ENCODE results near the gene IFRD1.
"Not testable (repeated sequence)": the region's sequence is repeated elsewhere in the genome, so short reads cannot be mapped to it uniquely, and the experiment has no call there.

The IFRD1 gene

DNA sequence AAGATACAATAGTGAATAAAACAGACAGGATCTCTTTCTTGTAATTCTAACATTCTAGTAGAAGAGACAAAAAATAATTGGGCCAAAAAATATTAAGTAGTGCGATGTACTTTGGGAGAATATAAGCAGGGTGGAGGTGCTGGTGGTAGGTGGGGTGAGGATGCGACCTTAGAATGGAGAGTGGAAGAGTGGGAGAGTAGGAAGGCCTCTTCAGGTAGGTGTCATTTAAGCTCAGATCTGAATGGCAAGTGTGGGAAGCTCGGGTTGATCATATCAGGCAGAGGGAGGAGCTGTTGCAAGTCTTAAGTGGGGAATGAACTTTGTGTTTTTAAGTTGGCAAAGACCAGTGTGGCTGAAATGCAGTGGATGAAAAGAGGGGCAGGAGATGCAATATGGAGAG lies 3.8 kb upstream of the IFRD1 start:
- DNase-seq: no peak

DNA sequence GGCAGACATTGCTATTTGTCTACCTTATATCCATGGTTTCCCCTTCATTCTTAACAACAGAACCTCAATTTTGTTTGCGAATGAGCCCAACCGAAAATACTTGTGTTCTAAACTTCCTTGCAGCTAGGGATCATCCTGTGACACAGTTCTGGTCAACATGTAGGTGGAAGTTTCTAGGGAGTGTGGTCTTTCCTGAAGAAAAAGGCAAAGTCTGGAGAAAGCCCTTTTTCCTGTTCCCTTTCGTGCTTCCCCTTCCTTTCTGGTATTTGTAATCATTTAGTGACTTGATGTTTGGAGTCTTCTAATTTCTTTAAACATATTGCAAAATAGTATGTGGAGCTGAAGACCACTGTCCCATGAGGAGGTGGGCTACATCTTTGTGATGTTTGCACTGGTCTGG lies 2.9 kb upstream of the IFRD1 start:
- DNase-seq: no peak

DNA sequence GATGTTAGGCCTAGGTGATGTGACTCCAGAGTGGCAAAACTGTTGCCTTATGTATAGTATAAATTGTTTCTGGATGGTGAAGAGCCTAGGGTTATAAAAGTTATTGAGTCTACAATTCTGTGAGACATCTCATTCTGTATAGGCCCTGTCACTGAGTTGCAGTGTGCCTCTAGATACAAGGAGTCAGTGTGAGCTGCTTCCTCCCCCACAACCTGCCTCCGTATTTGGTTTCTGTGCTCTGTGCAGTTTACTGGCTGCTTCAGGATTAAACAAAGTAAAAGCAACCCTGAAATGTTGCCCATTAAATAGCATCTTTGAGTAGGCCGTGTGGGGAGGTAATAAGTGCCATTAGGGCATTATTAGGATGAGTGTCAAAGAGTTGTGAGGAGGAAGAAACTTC lies 1.9 kb upstream of the IFRD1 start:
- no peak for DNase-seq

DNA sequence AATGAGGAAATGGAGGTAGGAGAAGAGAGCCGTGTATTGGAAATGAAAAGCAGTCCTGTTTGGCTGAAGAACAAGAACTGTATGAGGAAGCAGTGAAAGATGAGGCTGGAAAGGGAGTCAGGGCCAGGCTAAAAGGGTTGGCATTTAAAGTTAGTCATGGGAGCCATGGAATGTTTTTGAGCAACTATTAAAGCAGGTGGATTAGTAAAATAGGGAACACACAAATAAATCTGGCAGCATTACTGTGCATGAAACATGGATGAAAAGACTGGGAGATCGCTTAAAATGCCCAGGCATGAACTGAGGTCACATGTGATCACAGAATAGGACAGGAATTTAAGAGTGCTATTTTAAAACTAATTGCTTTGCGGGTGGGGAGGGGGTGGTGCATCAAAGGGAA lies 1.4 kb upstream of the IFRD1 start:
- DNase-seq: no peak

DNA sequence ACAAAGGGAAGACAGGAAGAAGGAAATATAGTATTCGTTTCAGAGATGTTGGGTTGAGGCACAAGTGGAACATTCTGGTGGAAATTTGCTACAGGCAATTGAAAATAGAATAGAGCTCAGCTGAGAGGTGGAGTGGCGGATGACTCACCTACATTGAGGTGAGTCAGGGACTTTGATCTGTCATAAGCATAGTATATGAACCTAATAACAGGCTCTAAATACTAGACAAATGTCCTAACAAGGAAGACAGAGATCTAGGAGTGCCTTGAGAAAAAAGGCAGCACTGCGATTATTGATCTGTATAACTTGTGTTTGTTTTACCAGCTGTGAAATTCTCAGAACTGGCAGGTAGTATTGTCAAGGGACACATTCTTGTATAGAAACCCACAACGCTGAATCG lies 907 bp upstream of the IFRD1 start:
- DNase-seq: peak; percentile 65

DNA sequence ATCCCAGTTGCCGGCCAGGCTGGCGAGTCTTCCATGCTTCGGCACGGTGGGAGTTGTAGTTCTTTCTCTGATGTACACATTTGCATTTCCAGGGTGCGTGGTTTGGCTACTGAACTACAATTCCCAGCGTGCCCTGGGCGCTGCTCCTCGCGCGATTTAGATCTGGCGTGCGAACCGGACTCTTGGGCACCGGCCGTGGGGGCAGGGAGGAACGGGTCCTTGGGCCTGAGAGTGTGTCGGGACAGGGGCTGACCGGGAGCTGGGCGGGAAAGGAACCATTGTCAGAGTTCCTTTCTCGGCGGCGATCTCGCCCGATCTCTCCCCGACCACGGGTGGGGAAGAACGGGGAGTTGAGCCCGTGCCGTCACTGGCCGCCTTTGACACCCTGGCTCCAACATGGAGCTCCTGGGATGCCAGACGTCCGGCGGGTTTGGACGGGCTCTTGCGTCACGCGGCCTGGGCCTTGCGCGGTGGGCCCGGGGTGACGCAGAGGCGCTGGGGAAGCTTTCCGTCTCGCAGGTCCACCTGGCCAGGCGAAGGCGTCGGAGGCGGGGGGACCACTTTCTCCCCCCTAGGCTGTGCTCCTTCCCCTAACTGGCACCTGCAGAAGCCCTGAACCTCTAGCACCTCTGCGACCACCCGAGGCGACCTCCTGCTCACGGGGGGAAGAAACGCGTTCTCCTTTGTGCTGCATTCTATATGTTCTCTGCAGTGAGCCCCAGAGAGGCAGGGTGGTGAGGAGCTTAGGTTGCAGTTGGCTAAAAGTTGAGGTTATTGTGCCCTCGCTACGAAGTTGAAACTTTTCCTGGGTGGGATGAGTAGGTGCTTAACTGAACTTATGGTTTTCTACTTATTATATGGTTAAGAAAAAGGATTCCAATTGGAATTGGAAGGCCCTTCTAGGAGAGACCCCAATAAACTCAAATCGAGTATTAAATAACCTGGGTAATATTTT lies 824 bp downstream of the IFRD1 start:
- peak; percentile 89 for DNase-seq

DNA sequence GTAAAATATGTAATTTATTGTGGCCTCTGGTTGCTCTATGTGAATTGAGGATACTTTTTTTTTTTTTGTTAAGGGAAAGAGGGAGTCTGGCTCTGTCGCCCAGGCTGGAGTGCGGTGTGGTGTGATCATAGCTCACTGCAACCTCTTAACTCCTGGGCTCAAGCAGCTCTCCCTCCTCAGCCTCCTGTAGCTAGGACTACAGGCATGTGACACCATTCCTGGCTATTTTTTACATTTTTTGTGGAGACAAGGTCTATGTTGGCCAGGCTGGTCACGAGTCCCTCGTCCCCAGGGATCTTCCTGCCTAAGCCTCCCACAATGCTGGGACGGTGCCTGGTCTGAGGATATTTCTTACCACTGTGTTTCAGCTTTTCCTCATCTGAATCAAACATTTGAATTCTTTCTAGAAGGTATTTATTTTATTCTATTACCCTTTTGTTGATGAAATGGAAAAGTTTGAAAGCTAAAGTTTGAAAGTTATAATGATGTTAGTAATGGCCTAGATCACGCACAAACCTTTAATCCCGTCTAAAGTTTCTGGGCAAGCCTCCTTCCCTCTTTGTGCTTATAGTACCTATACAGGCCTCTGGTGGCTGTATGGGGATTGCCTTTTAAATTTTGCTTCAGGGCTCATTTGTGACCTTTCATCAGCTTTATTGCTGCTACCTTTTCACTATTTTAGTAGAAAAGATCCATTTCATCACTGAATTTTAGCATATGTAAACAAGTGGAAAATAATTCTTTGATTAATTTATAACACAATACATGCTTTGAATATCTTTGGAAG lies 2.0 kb downstream of the IFRD1 start:
- DNase-seq: no peak

DNA sequence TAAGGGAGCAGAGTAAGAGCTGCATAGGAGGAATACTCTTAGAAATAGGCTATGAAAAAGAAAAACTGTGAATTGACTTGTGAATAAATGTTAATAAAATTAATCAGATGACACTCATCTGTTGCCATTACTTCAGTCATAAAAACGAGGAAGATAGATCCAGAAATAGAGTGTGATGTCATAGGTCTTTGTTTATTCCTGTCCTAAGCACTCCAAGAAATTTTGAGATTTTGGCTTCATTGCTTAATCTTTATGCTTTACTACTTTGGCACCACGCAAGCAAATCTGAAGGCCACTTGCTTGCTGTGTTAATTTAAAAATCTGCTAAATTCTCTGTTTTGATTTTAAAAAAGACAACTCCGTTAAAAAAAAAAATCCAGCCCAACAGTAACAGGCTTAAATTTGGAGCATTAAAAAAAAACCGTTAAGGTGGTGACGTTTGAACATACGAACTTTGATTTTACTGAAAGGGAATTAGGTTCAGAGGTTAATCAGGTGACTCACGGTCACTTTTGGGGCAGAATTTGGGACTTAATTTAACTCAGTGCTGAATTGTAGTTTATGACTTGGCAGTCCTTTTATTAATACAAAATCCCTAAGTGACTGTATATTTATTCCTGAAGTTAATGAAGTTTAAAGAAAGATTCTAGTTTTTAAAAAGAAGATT lies 3.4 kb downstream of the IFRD1 start:
- no peak for DNase-seq

DNA sequence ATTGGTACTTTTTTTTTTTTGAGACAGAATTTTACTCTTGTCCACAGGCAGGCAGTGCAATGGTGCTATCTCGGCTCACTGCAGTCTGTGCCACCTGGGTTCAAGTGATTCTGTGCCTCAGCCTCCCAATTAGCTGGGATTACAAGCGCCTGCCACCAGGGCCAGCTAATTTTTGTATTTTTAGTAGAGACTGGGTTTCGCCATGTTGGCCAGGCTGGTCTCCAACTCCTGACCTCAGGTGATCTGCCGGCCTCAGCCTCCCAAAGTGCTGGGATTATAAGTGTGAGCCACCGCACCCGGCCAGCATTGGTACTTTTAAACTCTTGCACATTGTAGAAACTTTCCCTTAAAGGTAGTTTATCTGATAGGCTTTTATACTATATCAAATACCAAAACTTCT lies 3.9 kb downstream of the IFRD1 start:
- DNase-seq: not testable (repeated sequence)

DNA sequence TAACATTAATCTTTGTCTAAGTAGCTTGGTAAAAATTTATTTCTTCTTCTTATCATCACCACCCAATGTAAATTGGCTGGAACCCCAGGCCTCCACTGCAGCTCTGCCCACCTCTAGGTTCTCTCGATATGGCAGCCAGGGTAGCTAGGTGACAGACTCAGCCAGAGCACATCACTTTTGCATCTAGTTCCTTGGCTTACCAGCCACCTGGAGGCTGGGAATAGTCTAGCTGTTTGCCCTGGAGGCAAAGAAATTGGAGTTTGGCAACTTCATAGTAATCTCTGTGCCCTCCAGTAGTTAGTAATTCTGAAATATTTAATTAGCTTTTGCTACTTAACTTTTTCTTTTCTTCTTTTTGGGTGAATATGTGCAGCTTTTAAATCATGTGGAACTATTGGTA lies 9.4 kb downstream of the IFRD1 start:
- no peak for DNase-seq

DNA sequence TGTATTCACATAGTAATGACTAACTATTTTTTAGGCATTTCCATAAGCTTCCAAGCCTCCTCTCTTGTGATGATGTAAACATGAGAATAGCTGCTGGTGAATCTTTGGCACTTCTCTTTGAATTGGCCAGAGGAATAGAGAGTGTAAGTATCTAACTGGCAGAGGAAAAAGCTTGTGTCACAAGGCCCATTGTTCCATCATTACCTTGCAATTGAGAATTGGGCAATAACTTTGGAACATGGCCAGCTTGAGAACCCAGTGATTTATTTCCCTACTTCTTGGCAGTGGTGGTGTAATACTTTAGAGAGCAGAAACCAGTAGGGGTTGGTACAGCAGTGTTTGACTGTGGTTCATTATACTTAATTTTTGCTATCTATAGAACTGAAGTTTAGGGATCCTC lies 12.0 kb downstream of the IFRD1 start:
- DNase-seq: no peak

DNA sequence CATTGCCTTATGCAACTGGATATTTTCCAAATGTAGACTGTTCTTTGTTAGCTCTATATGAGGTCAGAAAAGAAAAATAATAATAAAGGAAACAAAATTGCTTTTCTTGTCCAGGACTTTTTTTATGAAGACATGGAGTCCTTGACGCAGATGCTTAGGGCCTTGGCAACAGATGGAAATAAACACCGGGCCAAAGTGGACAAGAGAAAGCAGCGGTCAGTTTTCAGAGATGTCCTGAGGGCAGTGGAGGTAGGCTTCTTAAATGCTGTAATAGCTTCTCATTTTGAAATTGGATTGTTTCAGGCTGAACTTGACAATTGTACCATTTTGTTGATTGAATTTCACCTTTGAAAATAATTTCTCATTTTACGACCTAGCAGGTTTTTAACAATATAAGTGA lies 17.6 kb downstream of the IFRD1 start:
- DNase-seq: no peak

DNA sequence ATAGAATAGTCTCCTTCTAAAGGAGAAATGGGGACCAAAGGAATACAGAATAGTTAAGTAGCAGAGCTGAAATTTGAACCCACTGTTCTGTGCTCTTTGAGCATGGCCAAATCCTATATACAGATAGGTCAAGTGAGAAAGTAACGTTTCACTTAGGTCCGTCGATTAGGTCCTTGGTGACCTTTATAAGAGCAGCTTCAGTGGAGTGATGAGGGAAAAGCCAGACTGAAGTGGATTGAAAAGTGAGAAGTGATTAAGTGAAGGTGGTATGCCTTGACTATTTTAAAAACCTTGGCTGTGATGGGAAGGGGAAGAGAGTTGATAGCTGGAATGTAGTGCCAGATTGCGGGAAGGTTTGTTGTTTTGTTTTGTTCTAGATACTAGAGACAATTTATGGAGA lies 19.9 kb downstream of the IFRD1 start:
- DNase-seq: no peak

DNA sequence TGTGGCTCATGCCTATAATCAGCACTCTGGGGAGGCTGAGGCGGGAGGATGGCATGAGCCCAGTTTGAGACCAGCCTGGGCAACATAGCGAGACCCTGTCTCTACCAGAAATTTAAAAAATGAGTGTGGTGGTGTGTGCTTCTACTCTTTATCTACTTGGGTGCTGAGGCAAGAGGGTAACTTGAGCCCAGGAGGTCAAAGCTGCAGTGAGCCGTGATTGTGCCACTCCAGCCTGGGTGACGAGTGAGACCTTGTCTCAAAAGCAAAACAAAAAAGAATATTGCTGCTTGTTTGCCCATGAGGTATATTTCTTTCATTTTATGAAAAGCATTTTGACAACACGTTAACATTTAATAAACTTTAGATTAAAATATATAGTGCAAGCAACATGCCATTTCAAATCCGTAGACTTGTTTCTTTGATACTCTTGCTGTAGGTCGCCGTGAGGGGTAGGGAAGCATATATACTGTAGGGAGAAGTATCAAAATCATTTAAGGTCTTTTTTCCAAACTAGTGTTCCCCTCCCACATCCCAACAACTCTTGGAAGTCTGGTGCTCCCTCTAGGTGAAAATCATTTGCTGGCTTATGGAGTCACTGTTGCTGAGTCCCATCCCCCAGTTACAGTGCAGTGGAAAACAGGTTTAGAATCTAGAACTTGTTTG lies 26.3 kb downstream of the IFRD1 start:
- DNase-seq: no peak

DNA sequence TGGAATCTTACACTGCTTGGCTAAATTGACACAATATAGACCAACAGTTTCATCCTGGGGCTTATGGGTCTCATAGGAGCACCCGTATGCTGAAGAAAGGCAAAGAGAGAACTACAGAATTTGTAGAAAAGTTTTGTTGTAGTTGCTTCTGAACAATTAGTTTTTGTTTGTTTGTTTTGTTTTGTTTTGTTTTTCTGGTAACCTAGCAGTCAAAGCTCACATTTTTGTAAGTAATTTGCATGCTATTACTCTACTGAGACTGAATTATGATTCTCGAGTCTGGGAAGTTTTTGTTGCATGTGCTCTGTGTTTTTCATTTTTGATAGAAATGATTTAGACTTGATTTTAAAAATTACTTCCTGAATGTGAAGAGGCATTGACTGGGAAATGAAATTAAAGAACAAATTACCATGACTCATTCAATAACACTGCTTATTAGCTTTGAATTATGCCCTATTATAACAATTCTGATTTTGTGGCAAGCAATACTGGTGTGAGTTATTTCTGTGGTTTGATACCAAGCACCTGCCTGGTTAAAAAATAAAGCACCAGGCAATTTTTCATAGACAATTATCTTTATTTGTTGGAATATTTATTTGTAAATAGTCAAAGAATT lies 31.0 kb downstream of the IFRD1 start:
- DNase-seq: no peak

DNA sequence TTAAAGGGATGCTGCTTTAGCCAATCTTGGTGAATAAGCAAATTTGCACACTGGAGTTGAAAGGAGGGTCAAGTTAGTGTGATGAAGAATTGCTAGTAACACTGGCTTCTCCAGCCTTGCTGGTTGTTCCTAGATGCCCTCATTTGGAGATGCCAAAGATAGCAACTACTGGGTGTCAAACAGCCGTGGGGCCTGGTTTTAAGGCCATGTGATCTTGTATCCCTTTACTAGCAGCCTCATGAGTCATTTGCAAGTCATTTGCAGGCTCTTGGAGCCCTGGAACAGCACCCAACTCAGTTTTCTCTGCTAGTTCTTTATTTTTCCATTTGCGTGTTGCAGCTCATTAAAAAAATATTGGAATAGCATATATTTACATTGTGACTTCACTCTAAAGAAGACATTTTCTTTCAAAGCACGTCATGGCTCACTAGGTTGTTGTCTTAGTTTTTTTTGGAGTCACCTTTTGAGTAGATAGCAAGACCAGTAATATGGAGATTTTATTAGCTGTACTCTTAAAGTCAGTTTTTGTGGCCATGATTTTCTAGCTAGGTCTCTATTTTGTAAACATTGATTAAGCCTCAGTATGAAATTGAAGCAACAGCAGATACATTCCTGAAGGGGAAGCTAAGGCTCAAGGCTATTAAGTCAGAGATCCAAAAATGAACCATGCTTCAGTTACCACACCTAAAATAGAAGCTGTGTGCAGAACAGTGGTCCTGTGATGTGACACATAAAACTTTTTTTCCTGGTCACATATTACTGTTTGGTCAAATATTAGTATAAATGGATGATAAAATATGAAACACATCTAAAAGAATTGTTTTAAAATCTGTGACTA lies 31.8 kb downstream of the IFRD1 start:
- no peak for DNase-seq

DNA sequence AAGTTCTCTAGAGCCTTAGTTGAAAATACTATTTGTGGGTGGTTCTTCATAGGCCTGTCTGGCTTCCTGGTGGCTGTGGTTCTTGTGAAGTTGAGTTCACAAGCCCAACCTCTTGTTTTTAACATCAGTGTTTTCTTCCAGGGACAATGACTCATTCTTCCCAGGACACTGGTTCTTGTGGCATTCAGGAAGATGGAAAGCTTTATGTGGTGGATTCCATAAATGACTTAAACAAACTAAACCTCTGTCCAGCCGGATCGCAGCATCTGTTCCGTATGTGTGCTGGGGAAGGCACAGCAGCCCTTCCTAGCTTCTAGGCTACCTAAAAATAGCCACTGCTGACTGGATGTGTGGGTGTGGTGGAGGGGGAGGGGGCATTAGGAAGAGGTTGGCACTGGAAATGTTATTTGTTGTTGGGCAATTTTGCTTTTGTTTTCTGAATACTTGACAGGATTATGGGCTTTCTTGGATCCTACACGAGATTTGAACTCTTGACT lies 34.5 kb downstream of the IFRD1 start:
- DNase-seq: no peak

DNA sequence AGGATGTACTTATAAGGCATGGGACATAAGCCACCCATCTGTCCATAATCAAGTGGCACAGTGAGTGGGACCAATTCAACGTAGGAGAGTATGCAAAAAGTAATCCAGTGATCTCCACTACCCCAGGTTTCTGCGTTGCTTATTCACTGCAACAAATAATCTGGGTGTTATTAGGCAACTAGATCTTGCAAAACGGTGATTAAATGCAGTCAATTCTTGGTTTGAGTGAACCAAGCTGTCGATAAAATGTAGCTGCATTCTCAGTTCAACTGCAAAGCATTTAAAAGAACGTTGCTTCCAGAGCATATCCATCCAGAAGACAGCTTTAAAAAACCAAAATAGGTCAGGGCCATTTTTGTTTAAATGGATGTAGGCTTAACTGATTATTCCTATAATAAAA lies 35.5 kb downstream of the IFRD1 start:
- no peak for DNase-seq

DNA sequence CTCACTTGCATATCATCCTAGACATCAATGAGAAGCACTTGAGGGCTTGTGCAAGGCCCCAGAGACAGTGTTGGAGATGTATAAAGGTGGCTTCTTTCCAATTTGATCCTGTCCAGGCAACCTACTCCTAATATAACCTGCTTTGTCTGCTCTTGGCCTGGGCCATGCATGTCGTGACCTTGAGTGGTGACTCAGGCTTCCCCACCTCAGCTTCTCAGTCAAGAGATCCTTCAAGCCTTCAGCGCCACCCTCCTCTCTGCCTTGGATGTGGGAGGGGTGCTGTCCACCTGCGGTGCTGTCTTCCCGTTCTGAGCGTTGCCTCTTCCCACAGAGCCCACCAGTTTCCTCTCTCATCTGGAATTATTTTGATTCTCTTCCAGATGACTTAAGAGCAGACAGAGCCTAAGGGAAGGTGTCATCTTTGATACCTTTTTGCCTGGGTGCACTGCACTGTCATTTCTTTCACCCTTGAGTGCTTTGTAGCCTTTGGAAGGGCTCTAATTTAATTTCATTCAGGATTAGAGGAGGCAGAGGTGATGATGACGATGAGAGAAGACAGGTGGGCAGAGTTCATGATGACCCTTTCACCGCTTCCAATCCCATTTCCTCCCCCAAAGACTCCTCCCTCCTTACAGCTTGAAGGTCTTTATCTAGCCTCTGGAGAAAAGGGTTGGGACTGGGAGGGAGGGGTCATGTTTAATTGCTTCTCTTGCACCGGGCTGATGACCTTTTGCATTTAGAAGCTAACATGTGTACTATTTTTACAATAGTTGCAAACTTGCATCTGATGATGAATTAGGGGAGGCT lies 37.4 kb downstream of the IFRD1 start:
- no peak for DNase-seq

DNA sequence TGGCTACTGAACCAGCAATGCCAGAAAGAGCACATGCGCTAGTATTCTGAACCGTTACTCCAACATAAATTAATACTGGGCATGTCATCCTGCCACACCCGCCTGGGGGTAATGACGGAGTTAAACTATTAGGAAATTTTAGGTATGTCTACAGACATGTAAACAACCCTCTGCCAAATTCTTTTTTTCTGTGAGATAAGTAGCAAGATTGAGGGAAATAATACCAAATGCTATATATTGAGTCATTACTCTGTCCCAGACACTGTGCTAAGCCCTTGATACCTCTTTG lies 37.9 kb downstream of the IFRD1 start:
- DNase-seq: no peak

DNA sequence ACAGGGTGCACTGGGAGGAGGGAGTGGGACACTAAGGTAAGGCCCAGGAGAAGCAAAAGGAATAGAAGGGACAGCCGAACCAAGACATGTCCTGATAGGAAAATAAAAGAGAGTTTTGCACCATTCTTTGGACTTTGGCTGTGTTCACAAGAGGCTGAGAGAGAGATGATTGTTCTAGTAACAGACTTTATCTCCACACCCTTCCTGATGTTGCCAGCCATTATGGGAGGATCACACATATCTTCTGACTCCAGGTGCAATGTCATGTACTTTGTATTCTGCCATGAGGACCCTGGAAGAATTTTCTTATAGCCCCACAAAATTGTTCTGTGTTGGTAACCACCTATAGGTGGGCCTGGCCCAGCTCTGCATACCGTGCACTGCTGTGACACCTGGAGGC lies 41.9 kb downstream of the IFRD1 start:
- DNase-seq: no peak

Measured in stimulated activated CD4-positive, alpha-beta T cell treated with anti-CD3 and anti-CD28 coated beads, Interleukin-15, amount 100 ng/mL, for 24 hours (primary cell).